ENCODE measurements around the gene BABAM2. TPM values are rescaled to one million over a fixed set of nuclear protein-coding genes. Genes with fewer than 3 reads are reported as not detected.

Gene BABAM2
- total and polyA plus RNA-seq, 9 of the 15 experiments (the other 6 are each of a cell fraction or from before 2014, with no cell fraction given), result 10.9 to 37.4 (median 25.6) TPM

GRCh38 chr2:28296243-28296642, 405.7 kb downstream of the BABAM2 start:
- no TSS peak for BruUV-seq (replicated peaks)
- no peak overlapping the region for H3K9ac ChIP-seq (ENCODE audit: insufficient read depth in 1 of 2, low read depth in 2 of 2, low read length in 2 of 2)
- no peaks in the 10 kb centered on the region for H3K27me3 ChIP-seq (ENCODE audit: control insufficient read depth in 2 of 2, insufficient read depth in 2 of 2, low read length in 2 of 2)
- CTCF ChIA-PET (ENCODE audit: low intra/inter-chr PET ratio), result no interaction called here
- in situ Hi-C loops (cut with MboI), result no loop called here
- H4K20me1 ChIP-seq (replicated peaks; ENCODE audit: control insufficient read depth, insufficient read depth, low read length), result no peaks in the 10 kb centered on the region
- WGBS (ENCODE audit: insufficient coverage, low coverage, missing lambda C conversion rate), result 44% methylated on average over 7 of the region's 7 CpGs
- no peak for TF ChIP-seq POLR3G (IDR thresholded peaks at IDR 0.05; ENCODE audit: extremely low read depth, insufficient read length, insufficient replicate concordance)
- no peak for TF ChIP-seq HINFP (tag; conservative IDR thresholded peaks at IDR 0.05; ENCODE audit: low read depth)
- TF ChIP-seq FOXK2 (conservative IDR thresholded peaks at IDR 0.05 in 1 of 2, IDR thresholded peaks at IDR 0.05 in 1 of 2; ENCODE audit: low read depth in 2 of 2), result no peak
- no peak for TF ChIP-seq CC2D1A (IDR thresholded peaks at IDR 0.05)
- TF ChIP-seq CCAR2 (IDR thresholded peaks at IDR 0.05; ENCODE audit: low read depth, low read length), result no peak
- no peak for TF ChIP-seq CHD4 (IDR thresholded peaks at IDR 0.05; ENCODE audit: insufficient read depth, insufficient replicate concordance, low read depth, low read length, poor library complexity, severe bottlenecking)
- no peak for TF ChIP-seq SIRT6 (IDR thresholded peaks at IDR 0.05; ENCODE audit: low read depth, low read length)
- TF ChIP-seq ZNF444 (CRISPR knock-in tag; IDR thresholded peaks at IDR 0.05), result no peak
- TF ChIP-seq NCOA2 (IDR thresholded peaks at IDR 0.05; ENCODE audit: partially characterized antibody in 2 of 2), result no peak
- TF ChIP-seq MCM7 (IDR thresholded peaks at IDR 0.05), result no peak
- TF ChIP-seq ZNF707 (CRISPR knock-in tag; conservative IDR thresholded peaks at IDR 0.05), result no peak
- no peak for TF ChIP-seq HMG20A (CRISPR knock-in tag; conservative IDR thresholded peaks at IDR 0.05)
- no peak for TF ChIP-seq LARP7 (IDR thresholded peaks at IDR 0.05)
- no peak for TF ChIP-seq ZNF780A (CRISPR knock-in tag; IDR thresholded peaks at IDR 0.05)
- TF ChIP-seq BRF2 (IDR thresholded peaks at IDR 0.05; ENCODE audit: borderline replicate concordance, insufficient read depth, insufficient read length), result no peak
- no peak for TF ChIP-seq PHB2 (IDR thresholded peaks at IDR 0.05; ENCODE audit: low read depth)
- no peak for TF ChIP-seq KAT7 (CRISPR knock-in tag; IDR thresholded peaks at IDR 0.05; ENCODE audit: borderline replicate concordance)
- no peak for TF ChIP-seq SMARCE1 (IDR thresholded peaks at IDR 0.05)
- H3K4me2 ChIP-seq (ENCODE audit: insufficient read depth, low read length), result no peak overlapping the region
- ATAC-seq, result no peak
- intact Hi-C loops (cut with micrococcal nuclease), result no loop called here
- no peaks in the 10 kb centered on the region for H3K4me1 ChIP-seq (replicated peaks in 1 of 2; ENCODE audit: control insufficient read depth in 2 of 2, insufficient read depth in 2 of 2, low read length in 2 of 2)
- FAIRE-seq, result no peak
- H3K79me2 ChIP-seq (ENCODE audit: control insufficient read depth, insufficient read depth, low read length), result no peaks in the 10 kb centered on the region
- H3K27ac ChIP-seq (ENCODE audit: extremely low read depth, low read depth, low read length), result no peak overlapping the region
- DNase-seq (ENCODE audit: extremely low read depth in 1 of 4, low spot score in 3 of 4), result no peak
- POLR2A ChIA-PET, result no interaction called here
- no peak overlapping the region for H2AFZ ChIP-seq (ENCODE audit: low read depth, low read length)
- no peak overlapping the region for H3K4me3 ChIP-seq
- no peaks in the 10 kb centered on the region for H3K9me3 ChIP-seq (replicated peaks; ENCODE audit: control insufficient read depth, insufficient read depth, low read depth, low read length)
- no peaks in the 10 kb centered on the region for H3K9me1 ChIP-seq (ENCODE audit: control insufficient read depth, insufficient read depth, low read length)
- H3K36me3 ChIP-seq (ENCODE audit: control insufficient read depth, insufficient read depth, low read length), result 0 out of 3 replicates have a peak, but pooled peaks cover 2% of the 10 kb centered on the region
